ENCODE measurements around the gene GLS2.
"Not testable (repeated sequence)": the region's sequence is repeated elsewhere in the genome, so short reads cannot be mapped to it uniquely, and the experiment has no call there.

The GLS2 gene

DNA sequence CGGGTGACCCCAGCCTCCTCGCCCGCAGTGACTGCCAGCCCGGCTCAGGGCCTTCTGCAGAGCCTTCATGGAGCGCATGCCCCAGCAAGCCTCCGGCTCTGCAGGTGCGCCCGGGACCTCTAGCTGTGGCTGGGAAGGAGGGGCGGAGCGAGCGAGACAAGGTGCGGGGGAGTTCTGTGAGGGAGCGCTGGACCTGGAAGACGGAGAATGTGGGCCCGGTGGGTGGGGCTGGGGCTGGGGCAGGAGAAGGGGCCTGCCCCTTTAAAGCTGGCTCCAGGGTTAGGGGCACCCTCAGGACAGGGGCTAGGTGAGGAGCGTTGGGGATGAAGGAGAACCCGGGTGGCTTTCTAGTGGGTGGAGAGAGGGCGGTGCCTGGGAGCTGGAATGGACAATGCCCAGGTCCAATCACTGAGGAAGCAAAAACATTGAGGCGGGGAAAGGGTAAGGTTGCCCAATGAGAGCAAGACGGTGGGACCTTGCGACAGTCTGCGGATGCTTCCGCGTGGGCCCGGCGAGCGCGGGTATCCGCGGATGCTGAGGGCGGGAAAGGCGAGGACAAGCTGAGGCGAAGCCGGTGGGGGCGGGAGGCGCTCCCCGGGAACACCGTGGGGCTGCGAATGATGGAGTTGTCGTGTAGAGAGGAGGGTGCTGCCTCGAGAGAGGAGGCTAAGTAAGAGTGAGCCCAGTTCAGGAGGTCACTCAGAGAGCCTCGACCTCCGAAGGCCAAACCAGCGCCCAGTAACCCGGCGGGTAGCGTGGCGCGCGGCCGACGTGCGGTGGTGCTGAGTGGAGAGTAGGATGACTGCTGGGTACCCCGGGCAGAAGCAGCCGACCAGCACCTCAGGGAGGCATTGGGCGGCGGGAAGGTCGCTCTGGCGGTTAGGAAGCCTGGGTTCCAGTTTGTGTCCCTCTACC, at the start of gene GLS2:
TSS of gene GLS2 (minus strand) at position 121 of the 915 bp plus-strand sequence. CDS start at position 78, 43 bp downstream.
- peak; percentile 67 for DNase-seq

DNA sequence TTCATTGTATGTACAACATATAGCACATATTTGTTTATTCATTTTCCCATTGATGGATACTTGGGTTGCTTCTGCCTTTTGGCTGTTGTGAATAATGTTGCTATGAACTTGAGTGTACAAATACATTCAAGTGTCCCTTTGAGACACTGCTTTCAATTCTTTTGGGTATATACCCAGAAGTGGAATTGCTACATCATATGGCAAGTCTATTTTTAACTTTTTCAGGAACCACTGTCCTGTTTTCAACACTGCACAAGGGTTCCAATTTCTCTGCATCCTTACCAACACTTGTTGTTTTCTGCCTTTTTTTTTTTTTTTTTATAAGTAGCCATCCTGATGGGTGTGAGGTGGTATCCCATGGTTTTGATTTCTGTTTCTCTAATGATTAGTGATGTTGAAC, 49.6 kb upstream of the GLS2 start:
- DNase-seq = no peak

GRCh38 chr12:56530390-56531055, 42.6 kb upstream of the GLS2 start:
- no peak for DNase-seq

- DNase-seq = no peak
These were observed 41.7 kb upstream of the GLS2 start for GRCh38 chr12:56529656-56530055.

DNA sequence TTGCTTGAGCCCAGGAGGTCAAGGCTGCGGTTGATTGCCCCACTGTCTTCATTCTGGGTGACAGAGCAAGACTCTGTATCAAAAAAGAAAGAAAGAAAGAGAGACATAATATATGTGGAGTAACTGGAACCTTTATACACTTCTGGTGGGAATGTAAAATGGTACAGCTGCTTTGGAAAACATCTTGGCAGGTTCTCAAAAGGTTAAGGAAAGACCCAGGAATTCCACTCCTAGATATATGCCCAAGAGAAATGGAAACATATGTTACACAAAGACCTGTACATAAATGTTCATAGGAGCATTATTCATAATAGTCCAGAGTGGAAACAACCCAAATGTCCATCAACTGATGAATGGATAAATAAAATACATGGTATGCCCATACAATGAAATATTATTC, 40.9 kb upstream of the GLS2 start:
- no peak for DNase-seq

DNA sequence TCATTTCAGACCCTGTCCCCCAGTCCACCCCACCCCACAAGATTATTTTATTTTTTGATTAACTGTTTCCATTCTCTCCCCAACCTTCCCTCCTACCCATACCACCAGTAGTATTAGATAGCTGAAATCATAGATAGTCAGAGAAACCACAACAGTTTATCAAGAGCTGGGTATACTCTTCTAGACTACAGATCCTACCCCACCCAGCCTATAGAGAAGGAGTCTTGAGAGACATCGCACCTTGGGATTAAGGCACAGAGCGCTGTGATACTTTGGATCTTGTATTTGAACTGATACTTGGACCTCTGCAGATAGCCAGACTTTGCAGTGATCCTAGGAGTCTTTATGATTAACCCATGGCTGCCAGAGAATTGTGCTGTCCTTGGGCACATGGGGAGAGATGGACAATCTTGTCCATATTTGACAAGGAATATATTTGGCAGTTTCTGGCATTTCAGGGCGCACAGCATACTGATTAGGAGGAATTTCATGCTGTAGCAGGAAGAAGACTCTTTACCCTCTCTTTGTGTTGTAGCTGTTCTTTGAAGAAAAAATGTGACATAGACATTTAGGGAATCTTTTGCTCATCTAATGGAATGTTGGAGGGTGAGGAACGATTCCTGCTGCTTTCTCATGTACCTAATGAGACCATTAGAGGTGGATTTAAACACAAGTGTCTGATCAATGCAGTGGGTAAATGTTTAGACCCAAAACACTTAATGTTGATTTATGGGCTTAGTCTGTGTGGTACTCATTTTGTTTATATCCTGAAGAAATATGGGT, 34.6 kb upstream of the GLS2 start:
- DNase-seq = no peak

GRCh38 chr12:56521590-56522371, 33.8 kb upstream of the GLS2 start, which contains the start of gene RBMS2:
TSS of gene RBMS2 (plus strand) at chr12:56521820. CDS start at chr12:56522024, 204 bp downstream.
- DNase-seq = peak; percentile 49

DNA sequence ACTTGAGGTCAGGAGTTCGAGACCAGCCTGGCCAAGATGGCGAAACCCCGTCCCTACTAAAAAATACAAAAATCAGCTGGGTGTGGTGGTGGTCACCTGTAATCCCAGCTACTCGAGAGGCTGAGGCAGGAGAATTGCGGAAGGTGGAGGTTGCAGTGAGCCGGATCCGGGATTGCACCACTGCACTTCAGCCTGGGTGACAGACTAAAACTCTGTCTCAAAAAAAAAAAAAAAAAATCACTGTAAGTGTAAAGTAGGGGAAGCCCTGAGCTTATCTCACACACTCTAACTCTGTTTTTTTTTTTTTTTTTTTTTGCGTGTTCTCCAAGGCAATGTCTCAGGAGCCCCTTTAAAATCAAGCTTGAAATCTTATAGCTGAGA, 33.2 kb upstream of the GLS2 start:
- no peak for DNase-seq

GRCh38 chr12:56520506-56520905, 32.5 kb upstream of the GLS2 start:
- DNase-seq = no peak

- no peak for DNase-seq
These were observed 32.1 kb upstream of the GLS2 start for GRCh38 chr12:56520048-56520447.

- no peak for DNase-seq
These were observed 30.6 kb upstream of the GLS2 start for GRCh38 chr12:56518570-56518969.

GRCh38 chr12:56517854-56518253, 29.9 kb upstream of the GLS2 start:
- no peak for DNase-seq

- DNase-seq = not testable (repeated sequence)
These were observed 26.0 kb upstream of the GLS2 start for GRCh38 chr12:56514014-56514318.

GRCh38 chr12:56510786-56511185, 22.8 kb upstream of the GLS2 start:
- DNase-seq = no peak

DNA sequence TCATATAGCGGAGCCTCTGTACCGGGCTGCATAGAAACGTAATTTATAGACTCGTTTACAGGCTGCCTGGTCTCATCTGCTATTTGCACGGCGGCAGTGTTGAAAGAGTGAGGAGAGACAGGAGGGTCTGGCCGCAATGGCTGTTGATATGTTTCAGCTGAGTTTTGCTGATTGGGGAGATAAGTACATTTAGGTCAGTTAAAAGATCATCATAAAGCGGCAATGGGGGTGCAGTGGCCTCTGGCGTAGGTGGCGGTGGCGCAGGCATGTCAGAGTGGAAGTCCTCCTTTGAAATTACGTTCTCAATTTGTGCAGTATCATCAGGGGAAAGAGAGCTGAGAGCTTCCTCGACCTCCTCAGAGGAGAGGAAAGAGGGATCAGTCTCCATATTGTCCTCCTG, 11.9 kb upstream of the GLS2 start:
- DNase-seq = not testable (repeated sequence)

DNA sequence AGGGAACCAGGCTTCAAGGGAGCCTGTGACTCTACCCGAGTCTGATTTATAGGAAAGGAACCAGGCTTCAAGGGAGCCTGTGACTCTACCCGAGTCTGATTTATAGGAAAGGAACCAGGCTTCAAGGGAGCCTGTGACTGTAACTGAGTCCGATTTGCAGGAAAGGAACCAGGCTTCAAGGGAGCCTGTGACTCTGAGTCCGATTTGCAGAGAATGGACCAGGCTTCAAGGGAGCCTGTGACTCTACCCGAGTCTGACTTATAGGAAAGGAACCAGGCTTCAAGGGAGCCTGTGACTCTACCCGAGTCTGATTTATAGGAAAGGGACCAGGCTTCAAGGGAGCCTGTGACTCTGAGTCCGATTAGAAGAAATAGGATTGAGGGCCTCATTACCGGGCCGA, 11.5 kb upstream of the GLS2 start:
- not testable (repeated sequence) for DNase-seq

DNA sequence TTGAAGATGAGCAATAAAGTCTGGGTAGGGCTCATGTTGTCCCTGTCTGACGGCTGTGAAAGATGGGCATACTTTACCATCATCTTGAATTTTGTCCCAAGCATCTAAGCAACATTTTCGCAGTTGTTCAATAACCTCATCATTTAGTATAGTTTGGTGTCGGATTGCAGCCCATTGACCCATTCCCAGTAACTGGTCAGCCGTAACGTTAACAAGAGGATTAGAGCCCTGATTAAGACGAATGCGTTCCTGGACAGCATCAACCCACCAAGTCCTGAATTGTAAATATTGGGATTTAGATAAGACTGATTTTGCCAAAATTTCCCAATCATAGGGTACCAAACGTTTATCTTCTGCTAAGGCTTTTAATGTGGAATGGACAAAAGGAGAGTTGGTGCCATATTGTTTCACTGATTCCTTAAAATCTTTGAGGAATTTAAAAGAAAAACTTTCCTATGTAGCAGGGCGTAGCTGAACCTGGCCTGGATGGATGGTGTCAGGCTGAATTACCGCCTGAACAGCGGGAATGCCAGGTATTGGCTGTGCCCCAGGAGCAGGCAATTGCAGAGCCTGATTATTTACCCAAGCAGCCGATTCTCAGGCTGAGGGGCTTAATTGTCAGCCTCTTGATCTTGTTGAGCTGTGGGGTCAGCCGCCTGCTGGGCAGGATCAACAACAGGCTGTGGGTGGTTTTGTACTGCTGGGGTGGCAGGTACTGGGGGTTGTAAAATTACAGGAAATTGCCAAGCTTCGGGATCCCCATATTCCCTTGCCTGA, 10.4 kb upstream of the GLS2 start:
- DNase-seq = peak; percentile 9

- not testable (repeated sequence) for DNase-seq
These were observed 8.7 kb upstream of the GLS2 start for GRCh38 chr12:56496704-56497103.

DNA sequence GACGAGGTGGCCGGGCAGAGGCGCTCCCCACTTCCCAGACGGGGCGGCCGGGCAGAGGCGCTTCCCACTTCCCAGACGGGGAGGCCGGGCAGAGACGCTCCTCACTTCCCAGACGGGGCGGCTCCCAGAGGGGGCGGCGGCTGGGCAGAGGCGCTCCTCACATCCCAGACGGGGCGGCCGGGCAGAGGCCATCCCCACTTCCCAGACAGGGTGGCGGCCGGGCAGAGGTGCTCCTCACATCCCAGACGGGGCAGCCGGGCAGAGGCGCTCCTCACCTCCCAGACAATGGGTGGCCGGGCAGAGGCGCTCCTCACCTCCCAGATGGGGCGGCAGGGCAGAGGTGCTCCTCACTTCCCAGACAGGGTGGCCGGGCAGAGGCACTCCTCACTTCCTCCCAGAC, 6.5 kb upstream of the GLS2 start:
- not testable (repeated sequence) for DNase-seq

DNA sequence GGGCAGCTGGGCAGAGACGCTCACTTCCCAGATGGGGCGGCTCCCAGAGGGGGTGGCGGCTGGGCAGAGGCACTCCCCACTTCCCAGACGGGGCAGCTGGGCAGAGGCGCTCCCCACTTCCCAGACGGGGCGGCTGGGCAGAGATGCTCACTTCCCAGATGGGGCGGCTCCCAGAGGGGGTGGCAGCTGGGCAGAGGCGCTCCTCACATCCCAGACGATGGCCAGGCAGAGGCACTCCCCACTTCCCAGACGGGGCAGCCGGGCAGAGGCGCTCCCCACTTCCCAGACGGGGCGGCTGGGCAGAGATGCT, 6.1 kb upstream of the GLS2 start:
- DNase-seq = not testable (repeated sequence)

DNA sequence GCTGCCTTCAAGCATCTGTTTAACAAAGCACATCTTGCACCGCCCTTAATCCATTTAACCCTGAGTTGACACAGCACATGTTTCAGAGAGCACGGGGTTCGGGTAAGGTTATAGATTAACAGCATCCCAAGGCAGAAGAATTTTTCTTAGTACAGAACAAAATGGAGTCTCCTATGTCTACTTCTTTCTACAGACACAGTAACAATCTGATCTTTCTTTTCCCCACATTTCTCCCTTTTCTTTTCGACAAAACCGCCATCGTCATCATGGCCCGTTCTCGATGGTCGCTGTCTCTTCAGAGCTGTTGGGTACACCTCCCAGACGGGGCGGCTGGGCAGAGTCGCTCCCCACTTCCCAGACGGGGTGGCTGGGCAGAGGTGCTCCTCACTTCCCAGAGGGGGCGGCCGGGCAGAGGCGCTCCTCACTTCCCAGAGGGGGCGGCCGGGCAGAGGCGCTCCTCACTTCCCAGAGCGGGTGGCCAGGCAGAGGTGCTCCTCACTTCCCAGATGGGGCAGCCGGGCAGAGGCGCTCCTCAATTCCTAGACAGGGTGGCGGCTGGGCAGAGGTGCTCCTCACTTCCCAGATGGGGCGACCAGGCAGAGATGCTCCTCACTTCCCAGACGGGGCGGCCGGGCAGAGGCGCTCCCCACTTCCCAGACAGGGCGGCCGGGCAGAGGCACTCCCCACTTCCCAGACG, 5.6 kb upstream of the GLS2 start:
- DNase-seq = not testable (repeated sequence)
